NCI-H774 (cell line): ENCODE data around the gene CADM1.
A peak's percentile ranks its signal among the peaks of the same experiment; 100 is the strongest.

ENCODE experiments used
- DNase-seq: peaks from one replicate; lab custom pipeline; 2025; lab: John Stamatoyannopoulos, UW

The CADM1 gene

DNA sequence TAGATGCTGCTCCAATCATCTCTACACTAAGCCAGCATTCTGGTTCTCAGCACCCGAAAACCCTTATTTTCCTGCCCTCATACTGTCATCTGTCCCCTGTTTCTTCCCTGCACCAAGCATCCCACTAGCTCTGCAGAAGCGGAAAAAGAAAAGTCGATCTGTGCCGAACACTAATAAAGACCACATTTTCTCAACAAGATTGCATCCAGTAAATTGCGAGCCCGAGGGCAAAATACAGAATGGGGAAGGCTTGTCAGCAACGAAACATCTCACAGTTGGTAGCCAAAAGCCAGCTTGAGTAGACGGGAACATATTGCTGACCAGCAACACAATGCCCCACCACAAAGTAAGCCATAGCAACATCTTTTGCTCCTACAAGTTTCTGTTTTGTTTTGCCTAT is 227.4 kb downstream of the CADM1 start:
- no peak for DNase-seq

- no peak for DNase-seq
Observed at GRCh38 chr11:115276191-115276590, 228.0 kb downstream of the CADM1 start.

- DNase-seq: no peak
Observed at GRCh38 chr11:115275045-115275444, 229.2 kb downstream of the CADM1 start.

DNA sequence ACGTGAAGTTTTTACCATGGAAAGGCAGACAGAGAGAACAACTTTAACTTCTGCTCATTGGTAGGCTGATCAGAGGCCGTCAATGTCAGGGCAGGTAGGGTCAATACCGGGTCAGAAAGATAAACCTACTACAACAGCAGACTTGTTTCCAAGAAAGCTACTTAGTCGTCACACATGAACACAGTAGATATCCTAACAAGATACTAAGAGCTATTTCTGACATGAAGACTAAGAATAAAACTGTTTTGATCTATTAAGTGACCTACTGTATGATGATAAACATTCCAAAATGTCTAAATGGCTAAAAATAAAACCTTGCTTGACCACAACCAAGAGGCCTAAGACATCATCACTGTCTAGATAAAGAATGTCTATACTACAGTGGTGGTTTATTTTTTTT is 231.3 kb downstream of the CADM1 start:
- DNase-seq: no peak

- no peak for DNase-seq
Observed at GRCh38 chr11:115271643-115272042, 232.6 kb downstream of the CADM1 start.

DNA sequence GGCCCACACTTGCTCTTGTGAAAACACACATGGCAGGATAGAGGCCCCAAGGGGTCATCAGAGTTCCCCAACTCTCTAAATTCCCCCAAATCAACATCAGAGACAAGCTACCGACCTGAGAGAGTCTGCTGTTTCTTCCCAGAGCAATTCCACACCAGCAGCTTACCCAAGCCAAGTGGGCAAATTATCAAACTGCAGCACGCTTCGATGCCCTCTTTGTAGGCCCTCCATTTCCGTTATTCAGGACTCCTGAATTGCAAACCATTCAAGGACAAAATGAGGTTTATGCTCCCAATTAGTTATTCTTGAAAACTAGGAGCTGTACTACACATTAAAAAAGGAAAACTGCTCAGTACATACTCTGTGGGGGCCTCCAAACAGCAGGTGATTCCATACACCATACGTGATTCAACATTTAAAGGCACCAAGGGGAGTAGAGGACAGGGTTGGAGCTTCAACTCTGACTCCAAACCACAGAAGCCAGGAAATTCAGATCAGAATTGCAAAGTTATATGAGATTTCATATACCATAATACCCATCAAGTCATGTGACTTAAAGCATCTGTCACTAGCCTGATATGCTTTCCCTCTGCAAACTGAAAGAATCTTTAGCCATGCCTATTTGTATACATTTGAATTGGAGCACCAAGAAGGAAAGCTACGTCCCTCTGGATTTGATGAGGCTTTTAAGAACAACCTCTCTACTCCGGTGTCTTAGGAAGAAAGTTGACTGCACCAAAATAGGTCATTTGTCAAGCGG is 234.8 kb downstream of the CADM1 start:
- no peak for DNase-seq

DNA sequence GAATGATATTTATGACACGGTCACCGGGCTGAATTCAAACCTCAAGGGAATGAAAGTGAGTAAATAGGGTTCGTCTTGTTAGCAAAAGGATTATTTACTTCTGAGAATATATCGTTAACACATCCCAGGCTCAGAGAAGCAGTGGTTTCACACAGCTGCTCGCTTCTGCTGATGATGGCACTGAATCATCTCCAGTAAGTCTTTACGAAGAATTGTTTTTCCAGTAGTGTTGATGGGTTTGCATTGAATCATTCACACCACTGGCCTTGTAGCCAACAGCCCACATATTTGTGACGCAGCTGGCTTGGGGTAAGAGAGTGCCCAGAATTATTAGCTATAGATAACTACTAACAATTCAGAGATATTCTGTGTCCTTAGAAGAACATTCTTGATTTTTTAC is 236.3 kb downstream of the CADM1 start:
- DNase-seq: no peak

DNA sequence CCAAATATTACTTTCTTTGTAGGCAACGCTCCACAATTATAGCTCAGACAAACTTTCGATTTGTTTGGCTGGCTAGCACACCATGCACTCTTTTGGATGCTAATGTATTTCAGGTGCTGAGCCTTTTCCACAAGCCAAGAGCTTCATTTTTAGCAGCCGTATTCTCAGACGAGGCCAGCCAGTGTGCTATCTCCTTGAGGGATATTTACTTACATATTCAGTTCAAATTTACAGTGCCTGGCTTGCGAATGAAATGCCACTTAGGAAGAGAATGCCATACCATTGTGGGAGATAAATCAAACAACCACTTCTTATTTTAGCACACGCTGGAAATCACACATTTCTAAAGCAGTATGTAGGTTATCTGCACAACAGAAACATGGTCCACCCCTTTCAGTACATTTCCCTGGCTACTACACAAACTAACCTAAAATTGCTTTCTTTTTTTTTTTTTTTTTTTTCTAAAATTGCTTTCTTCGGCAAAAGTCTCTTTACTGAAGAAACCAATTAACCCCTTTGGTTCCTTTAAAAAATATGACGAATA is 236.9 kb downstream of the CADM1 start:
- DNase-seq: no peak

DNA sequence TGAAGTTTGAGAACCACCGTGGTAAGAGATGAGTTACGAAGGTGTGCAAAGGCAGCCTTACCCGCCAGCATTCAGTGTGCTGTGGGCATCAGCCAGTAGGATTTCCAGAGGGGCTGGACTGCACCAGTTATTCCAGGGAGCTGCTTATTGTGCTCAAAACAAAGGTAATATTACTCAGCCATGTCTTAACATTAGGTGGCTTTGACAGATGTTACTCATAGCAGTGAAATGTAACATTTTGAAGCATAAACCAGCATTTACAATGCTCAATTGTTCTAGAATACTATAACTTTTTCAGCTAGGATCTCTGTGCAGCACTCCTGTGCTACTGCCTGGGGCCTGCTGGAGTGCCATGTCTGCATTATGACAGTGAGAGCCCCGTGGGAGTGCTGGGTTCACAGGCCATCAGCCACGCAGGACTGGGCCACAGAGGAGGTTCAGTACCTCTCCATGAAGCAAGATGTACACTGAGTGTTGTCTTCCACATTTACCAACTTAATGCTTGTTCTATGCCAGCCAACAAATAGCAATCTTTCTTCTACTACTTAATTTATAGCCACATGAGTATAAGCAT is 238.1 kb downstream of the CADM1 start:
- no peak for DNase-seq

- peak; percentile 82 for DNase-seq
Observed at GRCh38 chr11:115263799-115264656, 240.2 kb downstream of the CADM1 start.

DNA sequence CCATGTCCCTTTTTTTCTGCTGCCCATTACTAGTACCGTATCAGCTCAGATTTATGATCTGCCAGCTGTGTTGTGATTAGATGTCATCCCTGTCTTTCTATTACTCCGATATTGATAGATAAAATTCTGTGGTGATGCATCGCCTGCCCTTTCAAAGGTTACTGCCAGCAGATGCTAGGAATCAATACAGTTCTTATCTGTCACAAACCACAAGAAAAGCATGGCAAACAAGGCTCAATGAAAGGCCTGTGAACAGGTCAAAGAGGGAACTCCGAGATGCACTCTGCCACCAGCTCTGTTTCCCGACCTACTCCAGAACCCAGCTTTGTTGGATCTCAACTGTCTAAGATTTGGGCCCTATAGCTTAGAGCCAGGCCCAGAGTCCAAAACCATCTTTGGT is 246.0 kb downstream of the CADM1 start:
- DNase-seq: no peak

DNA sequence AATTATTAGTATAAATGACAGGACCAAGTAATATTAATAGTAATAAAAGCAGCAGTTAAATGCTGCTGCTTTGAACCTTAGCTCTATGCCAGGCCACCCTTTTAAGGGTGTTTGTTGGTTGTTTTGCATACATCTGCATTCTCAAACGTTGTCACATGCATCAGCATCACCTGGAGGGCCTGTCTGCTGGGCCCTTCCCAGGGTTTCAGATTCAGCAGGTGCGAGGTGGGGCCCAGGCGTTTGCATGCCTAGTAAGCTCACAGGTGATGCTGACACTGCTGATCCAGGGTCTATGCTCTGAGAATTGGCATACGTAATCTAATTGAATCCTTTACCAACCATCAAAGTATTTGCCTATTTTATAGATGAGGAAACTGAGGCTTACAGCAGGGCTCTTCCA is 246.5 kb downstream of the CADM1 start:
- DNase-seq: peak; percentile 15

- DNase-seq: no peak
Observed at GRCh38 chr11:115257270-115257669, 246.9 kb downstream of the CADM1 start.

DNA sequence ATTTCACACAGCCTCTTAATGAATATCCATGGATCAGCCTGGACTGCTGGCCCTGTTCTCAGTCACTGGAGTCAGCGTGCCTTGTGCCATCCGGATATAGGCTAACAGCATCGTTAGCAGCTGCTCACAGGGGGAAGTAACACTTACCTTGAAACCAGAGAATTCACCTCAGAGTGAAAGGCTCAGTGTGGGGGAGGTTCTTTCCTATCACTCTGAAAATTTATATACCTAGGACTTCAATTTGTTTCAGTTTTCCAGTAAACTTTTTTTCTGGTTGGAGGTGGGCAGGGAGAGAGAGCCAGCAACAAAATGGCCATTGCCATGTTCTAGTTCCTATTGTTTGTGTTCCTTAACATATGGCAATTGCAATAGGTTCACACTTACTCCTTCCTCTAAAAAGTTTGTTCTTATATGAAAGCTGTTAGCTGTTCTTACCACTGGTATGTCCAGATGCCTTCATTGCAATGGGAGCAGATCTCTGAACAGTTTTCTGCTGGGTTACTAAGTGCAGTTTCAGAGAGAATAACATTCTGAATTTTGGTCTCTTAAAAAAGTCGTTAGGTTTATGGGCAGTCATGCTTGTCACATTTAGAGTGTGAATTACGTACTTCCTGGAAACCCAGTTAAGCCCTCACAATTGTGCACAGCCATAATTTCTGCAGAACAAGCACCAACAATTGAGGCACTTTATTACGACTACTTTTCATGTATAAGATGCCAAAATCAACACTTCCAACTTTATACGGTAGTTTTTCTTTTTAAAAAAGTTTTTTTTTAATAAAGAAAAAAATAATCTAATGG is 247.6 kb downstream of the CADM1 start:
- peak; percentile 18 for DNase-seq

DNA sequence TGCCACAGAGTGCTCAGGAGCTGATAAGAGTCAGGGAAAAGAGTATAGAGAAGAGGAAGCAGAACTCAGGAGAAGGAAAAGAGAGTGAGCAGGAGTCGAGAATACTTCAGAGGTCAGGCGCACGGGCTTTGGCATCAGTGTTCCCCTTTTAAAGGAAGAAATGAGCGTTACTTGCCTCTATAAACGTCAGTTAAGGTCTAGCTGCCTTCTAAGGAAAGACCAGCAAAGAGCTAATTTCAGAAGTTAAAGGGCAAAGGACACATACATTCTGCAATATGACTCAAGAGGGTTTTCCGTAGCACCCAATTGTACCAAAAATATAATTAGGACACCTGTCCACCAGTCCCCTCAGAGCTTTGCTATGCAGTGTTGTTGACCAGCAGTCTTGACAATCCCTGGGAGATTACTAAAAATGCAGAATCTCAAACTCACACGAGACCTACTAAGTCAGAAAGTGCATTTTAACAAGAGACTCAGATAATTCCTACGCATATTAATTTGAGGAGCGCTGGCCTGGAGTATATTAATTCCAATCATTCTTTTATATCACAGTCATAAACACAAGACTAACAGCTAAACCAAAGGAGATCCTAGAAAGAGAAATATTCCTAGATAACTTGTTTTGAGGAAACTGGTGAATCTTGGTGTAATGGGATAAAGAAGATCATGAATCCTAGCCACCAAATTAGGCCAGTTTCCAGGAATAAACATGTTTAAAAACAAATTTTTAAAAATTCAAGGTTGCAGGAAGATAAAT is 249.0 kb downstream of the CADM1 start:
- DNase-seq: no peak

DNA sequence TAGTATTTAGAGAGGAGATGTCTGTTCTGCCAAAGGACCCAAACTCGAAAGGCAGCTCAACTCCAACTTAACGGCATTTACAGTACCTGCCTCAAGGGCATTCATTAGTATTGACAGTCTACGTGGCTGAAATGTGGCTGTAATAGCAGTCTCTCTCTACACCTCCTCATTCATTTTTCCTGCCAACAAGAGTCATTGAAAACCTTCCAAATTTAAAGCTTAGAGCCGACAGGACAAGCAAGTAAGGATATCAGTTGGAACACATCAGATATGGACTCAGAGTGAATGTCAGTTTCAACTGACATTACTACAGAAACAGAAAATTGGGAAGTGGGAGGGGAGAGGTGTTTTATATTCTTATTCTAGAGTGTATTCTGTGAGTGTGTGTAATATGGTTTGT is 253.1 kb downstream of the CADM1 start:
- DNase-seq: no peak

DNA sequence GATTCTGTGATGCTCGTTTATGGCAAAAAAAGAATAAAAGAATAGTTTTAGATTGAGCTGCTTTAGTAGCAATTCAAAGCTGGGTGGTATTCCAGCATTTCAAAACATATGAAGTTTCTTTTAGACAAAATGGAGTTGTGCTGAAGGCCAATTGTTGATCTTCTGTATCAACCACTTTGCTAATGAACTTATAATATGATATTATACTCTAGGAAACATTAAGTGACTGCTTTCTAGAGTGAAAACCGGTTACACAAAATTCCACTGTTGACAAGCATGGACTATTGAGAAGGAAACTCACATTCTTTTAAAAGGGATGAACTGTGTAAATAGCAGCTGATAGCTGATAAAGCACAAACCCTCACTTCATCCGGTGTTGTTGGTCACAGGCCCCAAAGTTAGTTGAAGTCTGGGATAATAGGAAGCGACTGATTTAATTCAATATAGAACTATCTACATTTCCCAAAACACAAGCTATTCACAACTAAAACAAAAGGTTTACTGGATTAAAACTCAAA is 255.1 kb downstream of the CADM1 start:
- DNase-seq: no peak

- no peak for DNase-seq
Observed at GRCh38 chr11:115247953-115248352, 256.3 kb downstream of the CADM1 start.

- no peak for DNase-seq
Observed at GRCh38 chr11:115247361-115247760, 256.9 kb downstream of the CADM1 start.

- DNase-seq: no peak
Observed at GRCh38 chr11:115244758-115245157, 259.5 kb downstream of the CADM1 start.

DNA sequence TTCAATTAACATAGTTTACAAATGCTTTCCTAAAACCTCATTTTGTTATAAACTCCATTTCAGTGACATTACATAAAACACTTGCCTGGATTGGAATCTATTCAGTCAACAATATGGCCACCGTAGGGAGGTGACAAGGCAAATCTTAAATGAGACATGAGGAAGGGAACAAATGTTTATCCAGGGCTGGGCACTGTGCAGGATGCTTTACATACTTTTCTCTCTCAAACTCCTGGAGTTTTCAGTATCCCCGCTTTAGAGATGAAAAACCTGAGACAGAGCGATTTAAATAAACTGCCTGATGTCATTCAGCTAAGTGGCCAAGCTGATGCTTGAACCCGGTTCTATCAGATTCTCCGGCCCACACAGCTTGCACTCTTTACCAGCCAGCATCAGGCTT is 259.9 kb downstream of the CADM1 start:
- DNase-seq: no peak
